ENCODE data around the gene PCCA.
"Not testable (repeated sequence)": the region's sequence is repeated elsewhere in the genome, so short reads cannot be mapped to it uniquely, and the experiment has no call there.

The PCCA gene

DNA sequence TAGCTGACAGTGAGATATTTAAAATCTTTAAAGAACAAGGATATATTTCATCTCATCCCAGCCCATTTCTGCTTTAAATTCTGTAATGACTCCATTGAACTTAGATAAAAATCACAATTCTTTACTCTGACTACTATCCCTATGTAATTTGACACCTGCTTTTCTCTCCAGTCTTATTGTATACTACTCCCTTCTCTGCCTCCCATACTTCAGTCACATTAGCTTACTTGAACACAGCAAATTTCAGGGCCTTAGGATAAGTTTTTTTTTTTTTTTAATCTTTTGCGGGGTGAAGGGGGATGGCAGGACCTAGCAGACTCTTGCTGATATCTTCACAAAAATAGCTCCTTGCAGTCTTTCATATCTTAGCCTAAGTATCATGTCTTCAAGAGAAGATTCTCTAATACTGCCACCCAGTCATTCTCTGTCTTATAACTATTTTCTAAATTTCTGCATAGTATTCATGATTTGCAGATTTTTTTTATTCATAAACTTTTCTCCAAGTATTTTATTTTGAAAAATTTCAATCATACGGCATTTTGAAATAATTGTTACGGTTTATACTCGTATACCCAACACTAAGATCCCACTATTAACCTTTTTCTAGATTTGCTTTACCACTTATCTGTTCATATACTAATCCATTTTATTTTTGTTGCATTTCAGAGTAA is 151.4 kb downstream of the PCCA start:
- no peak for DNase-seq (ENCODE audit: low read depth)

DNA sequence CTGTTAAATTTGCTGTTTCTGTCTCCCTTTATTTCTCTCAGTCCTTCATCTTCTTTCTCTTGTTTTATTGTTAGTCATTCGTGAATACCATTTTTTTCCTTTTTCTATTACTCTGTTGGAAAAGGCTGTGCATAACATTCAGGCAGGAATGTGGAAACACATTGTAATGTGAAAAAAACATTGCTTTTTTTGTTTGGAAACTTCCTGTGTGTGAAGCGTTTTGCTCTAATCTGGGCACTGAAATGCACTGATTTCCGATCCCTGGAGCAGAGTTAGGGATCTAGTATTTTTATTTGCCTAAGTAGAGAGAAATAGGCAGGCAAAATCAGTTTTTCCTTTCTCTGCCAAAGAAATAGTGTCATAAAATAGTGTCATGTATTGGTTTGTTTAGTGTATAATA is 155.5 kb downstream of the PCCA start:
- no peak for DNase-seq (ENCODE audit: low read depth)

DNA sequence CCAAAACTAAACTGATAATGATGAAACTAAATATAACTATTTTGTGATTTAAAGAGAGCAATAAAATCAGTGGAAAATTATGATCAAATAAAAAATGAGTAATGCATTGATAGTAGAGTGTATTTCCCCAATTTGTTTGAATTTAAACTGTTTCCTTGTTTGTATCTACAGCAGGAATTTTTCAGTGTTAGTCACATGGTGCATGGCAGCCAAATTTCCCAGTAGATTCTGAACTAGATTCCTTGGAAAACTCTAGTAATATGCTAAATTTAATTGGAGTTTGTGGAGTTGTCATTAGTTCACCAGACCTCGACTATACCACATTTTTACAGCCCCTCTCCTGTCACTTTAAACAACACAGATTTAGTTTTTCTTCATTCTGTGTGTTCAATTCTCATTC is 156.2 kb downstream of the PCCA start:
- no peak for DNase-seq (ENCODE audit: low read depth)

DNA sequence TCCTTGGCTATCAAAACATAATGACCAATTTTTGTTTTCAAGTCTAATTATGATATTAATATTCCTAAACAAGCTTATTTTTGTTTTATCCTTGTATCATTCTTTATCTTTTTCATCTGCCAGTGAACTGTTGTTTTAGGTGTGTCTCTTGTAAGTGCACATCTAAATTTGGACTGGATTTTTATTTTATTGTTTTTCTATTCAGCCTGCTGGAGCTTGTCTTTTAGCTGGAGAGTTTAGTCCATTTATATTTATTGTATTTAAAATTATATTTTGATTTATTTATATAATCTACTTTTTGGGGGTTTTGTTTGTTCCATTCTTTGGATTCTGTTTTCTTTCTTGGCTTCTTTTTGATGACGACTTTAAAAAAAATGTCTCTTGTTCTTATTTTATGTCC is 159.0 kb downstream of the PCCA start:
- no peak for DNase-seq (ENCODE audit: low read depth)

DNA sequence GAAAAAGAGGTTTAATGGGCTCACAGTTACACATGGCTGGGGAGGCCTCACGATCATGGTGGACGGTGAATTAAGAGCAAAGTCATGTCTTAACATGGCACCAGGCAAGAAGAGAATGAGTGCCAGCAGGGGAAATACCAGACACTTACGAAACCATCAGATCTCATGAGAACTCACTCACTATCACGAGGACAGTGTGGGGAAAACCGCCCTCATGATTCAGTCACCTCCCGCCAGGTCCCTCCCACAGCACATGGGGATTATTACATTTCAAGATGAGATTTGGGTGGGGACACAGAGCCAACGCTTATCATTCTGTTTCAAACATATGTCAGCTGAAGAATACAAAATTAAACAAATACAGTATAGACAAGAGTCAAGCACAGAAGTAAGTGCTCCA is 165.1 kb downstream of the PCCA start:
- DNase-seq (ENCODE audit: low read depth) = no peak

DNA sequence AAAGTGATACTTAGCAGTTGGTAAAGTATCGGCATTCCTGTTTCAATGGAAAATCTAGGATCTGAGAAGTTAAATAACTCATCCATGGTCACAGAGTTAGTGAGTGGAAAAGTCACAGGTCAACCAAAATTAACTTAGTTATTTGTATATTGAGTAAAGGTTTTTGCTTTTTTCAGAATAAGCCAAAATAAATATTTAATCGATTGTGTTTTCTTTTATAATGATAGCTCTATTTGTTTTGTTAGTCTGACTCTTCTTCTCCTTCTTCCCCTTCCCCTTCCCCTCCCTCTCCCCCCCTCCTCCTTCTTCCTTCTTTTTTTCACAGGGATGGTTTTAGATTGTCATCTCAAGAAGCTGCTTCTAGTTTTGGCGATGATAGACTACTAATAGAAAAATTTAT is 173.5 kb downstream of the PCCA start:
- no peak for DNase-seq (ENCODE audit: low read depth)

DNA sequence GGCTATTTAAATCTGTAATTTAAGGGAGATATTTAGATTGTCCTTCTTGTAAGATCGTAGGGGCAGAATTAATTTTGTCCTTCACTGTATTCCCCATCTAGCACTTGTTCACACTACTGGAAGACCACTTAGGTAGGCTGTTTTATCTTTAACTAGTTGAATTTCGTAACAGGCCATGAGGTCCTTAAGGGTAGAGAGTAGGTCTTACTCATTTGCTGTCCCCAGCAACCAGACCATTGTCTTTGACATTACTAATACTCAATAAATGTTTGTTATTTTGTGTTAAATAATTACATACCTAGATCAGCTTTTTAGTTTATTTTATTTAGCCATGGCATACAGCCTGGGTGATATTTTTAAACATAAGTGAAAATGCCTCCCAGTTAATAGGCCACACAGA is 177.1 kb downstream of the PCCA start:
- DNase-seq (ENCODE audit: low read depth) = no peak

DNA sequence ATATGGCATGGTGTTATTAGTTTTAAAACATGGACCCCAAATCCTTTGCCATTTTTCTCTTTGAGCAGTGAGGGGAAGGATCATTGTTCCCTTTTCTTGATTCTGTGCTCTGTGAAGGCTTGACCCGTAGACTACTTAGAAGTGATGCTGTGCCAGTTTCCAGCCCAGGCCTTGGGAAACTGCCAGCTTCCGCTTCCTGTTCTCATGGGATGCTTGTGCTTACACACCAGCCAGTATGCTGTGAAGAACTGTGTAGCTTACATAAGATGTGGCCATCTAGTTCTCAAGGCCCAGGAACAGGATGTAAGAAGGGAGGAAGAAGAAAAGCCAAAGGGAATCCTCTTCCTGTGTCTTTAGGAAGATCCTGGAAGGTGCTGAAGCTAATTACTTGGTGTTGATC is 180.9 kb downstream of the PCCA start:
- no peak for DNase-seq (ENCODE audit: low read depth)

DNA sequence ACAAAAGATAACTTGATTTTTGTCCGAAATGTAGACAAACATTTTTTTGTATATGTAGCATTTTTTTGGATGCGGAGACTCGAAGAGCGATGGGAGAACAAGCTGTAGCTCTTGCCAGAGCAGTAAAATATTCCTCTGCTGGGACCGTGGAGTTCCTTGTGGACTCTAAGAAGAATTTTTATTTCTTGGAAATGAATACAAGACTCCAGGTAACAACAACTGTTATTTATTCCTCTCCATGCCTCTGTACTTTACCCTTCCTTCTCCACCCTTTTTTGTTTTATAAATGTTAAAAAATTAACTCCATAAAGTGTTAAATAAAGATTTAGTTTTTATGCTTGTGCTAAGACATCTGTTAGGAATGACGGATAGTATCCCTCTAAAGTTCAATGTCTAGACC is 184.2 kb downstream of the PCCA start:
- no peak for DNase-seq (ENCODE audit: low read depth)

DNA sequence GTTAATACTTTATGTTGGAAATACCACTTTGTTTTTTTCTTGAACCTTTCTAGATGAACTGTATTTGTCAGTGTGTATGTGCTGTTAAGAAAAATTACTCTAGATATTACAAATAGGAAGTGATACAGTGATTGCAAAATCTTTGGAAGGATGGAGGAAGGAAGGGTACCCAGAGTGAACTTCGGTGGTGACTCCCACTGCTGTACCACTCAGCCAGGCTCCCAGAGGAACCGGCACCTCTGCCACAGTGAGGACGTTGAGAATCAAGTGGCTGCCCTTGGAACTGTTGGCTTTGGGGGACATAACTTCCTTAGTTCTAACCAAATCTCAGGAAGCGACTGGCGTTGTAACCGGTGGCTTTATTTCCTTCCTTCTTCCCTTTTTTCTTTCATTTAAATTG is 184.7 kb downstream of the PCCA start:
- DNase-seq (ENCODE audit: low read depth) = no peak

DNA sequence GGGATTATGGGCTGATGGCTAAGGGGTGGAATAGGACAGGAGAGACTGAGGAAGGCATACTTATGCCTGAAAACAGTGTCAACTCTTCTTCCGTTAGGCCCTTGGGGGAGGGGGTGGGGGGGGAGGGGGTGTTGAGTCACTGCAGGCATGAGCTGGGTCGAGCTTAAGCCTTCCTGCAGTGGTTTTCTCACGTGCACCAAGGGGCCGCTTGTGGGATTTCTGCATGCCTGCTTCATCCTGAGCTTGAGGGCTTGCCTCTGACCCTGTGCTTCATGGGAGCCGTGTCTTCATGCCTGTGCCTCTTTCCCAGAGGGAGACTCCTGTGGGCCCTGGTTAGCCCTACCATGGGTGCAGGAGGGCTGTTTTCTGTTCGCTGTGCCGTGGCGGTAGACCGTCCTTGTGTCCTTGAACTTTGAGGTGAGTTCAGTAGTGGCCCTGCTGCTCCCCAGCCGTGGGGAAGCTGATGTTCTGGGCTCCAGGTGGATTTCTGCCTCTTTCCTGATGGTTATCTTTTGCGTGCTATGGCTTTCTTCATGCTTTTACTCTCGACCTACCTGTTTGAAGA is 186.1 kb downstream of the PCCA start:
- no peak for DNase-seq (ENCODE audit: low read depth)

DNA sequence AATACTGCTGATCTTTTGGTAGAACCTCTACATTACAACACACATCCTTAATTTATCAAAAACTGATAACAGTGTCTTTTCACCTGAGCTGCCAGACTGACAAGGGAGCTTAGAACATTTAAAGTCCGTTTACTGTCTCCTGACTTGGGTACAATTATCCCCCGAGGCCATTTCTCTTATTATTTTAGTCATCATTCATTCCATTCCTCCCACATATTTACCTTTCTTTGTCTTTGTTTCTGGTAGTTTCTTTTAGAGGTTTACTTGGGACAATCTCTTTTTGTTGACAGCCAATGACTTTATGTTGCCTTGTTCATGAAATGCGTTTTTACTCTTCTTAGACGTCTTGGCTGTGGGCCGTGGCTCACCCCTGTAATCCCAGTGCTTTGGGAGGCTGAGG is 186.9 kb downstream of the PCCA start:
- no peak for DNase-seq (ENCODE audit: low read depth)

DNA sequence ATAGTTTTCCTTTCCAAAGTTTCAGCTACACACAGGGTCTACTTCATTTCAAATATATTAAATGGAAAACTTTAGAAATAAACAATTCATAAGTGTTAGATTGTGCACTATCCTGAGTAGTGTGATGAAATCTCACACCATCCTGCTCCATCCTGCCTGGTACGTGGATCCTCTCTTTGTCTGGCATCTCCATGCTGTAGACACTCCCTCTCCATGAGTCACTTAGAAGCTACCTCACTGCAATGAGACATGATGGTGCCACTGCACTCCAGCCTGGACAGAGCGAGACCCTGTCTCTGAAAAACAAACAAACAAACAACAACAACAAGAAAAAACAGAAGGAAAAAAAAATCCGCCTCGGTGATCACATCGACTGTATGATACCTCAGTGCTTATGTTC is 191.8 kb downstream of the PCCA start:
- DNase-seq (ENCODE audit: low read depth) = no peak

DNA sequence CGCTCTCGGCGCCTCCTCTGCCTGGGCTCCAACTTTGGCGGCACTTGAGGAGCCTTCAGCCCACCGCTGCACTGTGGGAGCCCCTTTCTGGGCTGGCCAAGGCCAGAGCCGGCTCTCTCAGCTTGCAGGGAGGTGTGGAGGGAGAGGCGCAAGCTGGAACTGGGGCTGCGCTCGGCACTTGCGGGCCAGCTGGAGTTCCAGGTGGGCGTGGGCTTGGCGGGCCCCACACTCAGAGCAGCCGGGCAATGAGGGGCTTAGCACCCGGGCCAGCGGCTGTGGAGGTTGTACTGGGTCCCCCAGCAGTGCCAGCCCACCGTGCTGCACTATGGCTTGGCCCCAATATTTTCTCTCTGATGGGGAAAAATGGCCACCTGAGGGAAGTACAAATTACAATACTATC is 193.4 kb downstream of the PCCA start:
- DNase-seq (ENCODE audit: low read depth) = not testable (repeated sequence)

DNA sequence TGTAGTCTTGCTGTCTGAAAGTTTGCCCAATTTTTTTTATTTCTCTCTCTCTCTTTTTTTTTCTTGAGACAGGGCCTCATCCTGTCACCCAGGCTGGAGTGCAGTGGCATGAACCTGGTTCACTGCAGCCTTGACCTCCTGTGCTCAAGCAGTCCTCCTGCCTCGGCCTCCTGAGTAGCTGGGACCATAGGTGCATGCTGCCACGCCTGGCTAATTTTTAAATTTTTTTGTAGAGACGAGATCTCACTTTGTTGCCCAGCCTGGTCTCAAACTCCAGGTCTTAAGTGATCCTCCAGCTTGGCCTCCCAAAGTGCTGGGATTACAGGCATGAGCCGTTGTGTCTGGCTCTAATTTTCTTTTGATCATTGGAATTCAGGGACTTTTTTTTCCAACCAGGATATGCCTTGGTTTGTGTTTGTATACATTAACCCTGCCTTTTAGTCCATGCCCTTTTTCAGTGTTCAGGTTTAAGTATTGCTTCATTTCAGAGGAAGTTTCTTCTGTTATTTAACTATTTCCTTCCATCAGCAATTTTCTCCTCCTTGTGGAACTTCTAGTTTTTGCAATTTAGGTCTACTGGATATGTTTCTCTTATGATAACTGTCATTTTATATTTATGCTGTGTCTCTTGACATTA is 201.4 kb downstream of the PCCA start:
- DNase-seq (ENCODE audit: low read depth) = no peak

DNA sequence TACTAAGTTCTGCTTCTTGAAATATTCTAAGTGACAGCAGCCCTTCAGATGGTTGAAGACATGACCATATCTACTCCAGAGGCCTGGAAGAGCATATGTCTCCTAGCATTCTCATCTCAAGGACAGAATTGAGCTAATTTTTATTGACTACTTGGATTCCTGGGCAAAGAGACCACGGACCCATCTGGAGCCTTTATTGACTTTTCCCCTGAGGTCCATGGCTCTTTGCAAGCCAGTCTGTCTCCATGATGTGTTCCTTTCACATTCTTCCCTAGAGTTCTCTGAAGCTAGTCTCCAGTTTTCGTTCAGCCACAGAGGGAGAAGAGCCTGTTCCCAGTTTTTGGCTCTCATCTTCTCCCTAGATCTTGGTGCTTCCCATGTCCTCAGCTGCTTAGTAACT is 202.7 kb downstream of the PCCA start:
- DNase-seq (ENCODE audit: low read depth) = no peak

DNA sequence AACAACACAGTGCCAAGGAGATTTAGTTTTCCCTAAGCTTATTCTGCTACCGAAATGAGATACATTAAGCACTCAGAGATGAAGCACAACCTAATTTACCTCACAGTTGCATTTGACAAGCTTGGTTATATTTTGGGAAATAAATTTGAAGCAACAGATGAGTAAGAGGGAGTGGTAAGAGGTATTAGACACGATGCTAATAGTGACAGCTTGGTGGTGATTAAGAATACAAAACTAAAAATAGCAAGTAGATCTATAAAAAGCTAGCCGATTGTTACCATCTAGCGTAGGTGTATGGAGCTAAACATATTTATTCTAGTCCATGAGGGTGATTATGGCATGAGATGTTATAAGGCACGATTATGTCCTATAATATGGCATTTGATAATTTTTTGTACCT is 208.5 kb downstream of the PCCA start:
- no peak for DNase-seq (ENCODE audit: low read depth)

DNA sequence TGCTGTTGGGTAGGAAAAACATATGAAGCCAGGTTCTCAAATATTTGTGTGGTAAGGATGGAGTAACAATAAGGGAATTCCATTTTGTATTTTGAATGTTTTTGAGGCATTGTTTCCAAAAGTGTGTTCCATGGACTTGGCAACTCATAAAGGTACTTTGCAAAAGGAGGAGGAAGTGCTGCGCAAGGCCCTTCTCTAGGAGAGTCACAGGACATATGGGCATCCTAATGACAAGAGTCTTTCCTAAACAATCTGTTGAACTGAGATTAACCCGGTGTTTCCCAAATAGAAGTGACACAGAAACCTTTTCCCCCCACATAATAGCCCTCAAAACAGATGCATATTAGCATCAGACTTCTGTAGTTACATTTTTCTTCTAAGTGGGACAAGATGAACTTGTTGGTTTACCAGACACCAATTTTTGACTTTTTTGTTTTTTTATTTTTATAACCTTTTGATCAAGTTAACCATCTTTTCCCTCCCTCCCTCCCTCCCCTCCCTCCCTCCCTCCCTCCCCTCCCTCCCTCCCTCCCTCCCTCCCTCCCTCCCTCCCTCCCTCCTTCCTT is 209.3 kb downstream of the PCCA start:
- DNase-seq (ENCODE audit: low read depth) = no peak

DNA sequence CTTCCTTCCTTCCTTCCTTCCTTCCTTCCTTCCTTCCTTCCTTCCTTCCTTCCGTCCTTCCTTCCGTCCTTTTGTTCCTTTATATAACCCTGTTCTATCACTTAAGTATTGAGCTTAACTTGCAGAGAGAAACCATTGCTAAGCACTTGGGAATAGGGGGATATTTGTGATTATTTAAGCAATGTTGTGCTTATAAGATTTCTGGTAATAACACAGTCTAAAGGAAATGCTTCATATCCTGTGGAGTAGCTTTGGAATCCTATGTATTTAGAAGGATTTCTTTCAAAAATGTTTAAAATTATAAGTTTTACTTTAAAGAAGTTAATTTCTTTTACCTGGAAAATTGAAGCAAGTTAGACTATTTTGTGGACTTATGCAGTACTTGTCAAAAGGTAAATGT is 209.8 kb downstream of the PCCA start:
- no peak for DNase-seq (ENCODE audit: low read depth)

DNA sequence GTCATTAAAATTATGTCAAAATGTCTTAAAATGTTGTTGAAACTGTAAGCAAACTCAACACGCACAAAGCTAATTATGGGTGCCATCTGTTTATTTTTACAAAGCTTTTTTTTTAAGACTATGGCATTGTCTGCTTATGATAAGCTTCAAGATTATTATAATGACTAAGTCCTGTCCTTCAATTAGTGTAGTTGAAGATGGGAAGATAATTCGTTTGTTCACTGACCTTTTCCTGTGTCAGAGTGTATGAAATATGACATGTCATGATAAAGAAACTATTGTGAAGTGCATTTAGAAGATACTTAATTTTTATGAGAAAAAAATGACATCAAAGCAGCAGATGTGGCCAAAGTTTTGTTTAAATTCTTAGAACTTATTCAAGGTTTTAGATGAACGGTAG is 211.3 kb downstream of the PCCA start:
- DNase-seq (ENCODE audit: low read depth) = no peak

DNA sequence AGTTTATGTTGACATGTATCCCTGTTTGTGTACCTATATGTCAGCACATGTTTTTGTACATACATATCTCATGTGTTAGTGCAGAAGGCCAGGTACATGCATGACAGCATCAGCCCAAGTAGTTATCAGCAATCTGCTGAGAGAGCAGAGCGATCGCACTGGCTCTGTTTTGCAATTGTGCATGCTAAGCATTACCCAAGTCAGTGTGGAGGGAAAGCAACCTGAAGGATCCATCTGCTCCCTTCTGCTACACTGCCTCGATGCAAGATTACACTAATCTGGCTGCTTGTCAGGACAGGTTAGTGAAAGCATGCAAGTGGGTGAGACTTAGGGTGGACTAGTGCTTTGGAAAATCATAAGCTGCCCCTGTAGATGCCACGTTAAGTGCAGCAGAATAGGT is 211.8 kb downstream of the PCCA start:
- DNase-seq (ENCODE audit: low read depth) = no peak

DNA sequence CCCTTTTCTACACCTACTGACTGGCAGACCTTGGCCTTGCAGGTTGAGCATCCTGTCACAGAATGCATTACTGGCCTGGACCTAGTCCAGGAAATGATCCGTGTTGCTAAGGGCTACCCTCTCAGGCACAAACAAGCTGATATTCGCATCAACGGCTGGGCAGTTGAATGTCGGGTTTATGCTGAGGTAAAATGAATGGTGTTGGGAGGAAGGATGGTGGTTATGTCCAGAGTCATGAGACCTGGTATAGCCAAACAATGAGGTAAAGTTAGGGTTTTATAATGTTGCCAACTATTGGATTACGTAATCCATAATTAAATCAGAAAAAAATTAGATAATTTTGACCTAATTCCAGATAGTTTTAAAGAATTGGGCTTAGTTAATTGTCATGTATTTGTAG is 212.5 kb downstream of the PCCA start:
- DNase-seq (ENCODE audit: low read depth) = no peak

DNA sequence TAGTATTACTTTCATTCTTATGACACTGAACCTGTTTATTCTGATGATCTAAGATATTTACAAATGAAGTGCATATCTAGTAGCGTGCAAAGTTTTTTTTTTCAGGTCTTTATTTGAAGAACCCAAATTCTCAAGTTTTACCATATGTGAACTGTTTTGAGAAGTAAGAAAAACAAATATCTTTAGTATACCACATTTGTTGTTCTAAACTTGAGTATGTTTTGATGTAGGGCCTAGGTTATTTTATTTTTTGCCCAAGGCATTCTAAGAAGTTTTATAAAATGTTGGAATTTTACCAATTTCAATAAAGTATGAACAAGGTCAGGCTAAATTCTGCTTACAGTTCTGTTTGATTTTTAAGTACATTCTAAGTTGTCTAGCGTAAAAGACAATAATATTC is 213.5 kb downstream of the PCCA start:
- DNase-seq (ENCODE audit: low read depth) = no peak

DNA sequence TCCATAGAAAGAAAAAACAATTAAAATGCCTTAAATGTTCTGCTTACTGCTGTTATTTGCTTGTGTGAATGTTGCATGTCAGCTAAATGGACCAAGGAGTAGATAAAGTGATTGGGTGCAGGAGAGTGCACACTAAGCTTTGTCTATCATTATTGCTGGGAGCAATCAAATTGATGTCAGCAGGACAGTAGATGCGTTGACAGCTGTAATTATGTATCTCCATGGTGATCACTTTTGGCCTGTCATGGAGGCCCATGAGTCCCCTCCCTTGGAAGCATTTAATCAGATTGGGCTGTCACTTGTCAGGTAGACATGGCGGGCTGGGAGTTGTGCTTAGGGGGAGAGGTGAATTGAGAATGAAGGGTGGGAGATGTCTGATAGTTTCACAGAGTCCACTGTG is 215.3 kb downstream of the PCCA start:
- DNase-seq (ENCODE audit: low read depth) = no peak
